Spleen (tissue), 11 donors: ENCODE measurements around the gene MARCHF10. TPM values are rescaled to one million over a fixed set of nuclear protein-coding genes. Genes with fewer than 3 reads are reported as not detected.

Experiments used
- DNase-seq: peaks from one replicate; pipeline ENCODE4 v3.0.0-alpha.2; 2020
- H3K27ac ChIP-seq, 8 donors: fragments of 200-600 bp; sonication (generic) in 7 of 8; 1 replicate in 4 of 8; 2 replicates in 4 of 8; pipeline versions ENCODE4 v1.5.0 to v1.8.0; 2016 to 2021; ENCODE audit warnings: inconsistent platforms in 4 of 8, mild to moderate bottlenecking in 4 of 8, moderate library complexity in 1 of 8
- H3K27me3 ChIP-seq, 7 donors: fragments of 200-600 bp; sonication (generic) in 6 of 7; replicated peaks in 1 of 7; 1 replicate in 4 of 7; 2 replicates in 3 of 7; pipeline versions ENCODE4 v1.5.0 to v1.8.0; 2016 to 2021; ENCODE audit warnings: inconsistent platforms in 3 of 7, mild to moderate bottlenecking in 1 of 7
- H3K36me3 ChIP-seq, 6 donors: fragments of 200-600 bp; sonication (generic) in 5 of 6; 1 replicate in 4 of 6; 2 replicates in 2 of 6; pipeline versions ENCODE4 v1.5.0 to v1.8.0; 2016 to 2021; ENCODE audit warnings: inconsistent platforms in 2 of 6
- H3K4me1 ChIP-seq, 6 donors: fragments of 200-600 bp; sonication (generic) in 5 of 6; 1 replicate in 3 of 6; 2 replicates in 3 of 6; pipeline versions ENCODE4 v1.5.0 to v1.8.0; 2016 to 2021; ENCODE audit warnings: inconsistent platforms in 3 of 6
- H3K4me3 ChIP-seq, 8 donors: fragments of 200-600 bp; sonication (generic) in 7 of 8; 1 replicate in 4 of 8; 2 replicates in 4 of 8; pipeline versions ENCODE4 v1.5.0 to v1.8.0; 2016 to 2021; ENCODE audit warnings: inconsistent platforms in 4 of 8, mild to moderate bottlenecking in 4 of 8, moderate library complexity in 2 of 8
- H3K9me3 ChIP-seq, 8 donors: fragments of 200-600 bp; sonication (generic) in 7 of 8; 1 replicate in 4 of 8; 2 replicates in 4 of 8; pipeline versions ENCODE4 v1.5.0 to v1.8.0; 2016 to 2021; ENCODE audit warnings: inconsistent platforms in 4 of 8
- CTCF ChIP-seq, 11 experiments: fragments of 200-600 bp in 7 of 11; fragments of 450-650 bp in 4 of 11; sonication (generic) in 4 of 11; IDR thresholded peaks in 8 of 11; conservative IDR thresholded peaks in 3 of 11; 1 replicate in 7 of 11; 2 replicates in 4 of 11; pipeline versions ENCODE4 v1.4.0 to v1.8.0; 2016 to 2021; ENCODE audit warnings: antibody characterized with exemption in 11 of 11, inconsistent platforms in 4 of 11, mild to moderate bottlenecking in 1 of 11
- POLR2A ChIP-seq, 3 donors: fragments of 450-650 bp; IDR thresholded peaks; one replicate each; pipeline ENCODE4 v1.5.1; 2017; ENCODE audit warnings: antibody characterized with exemption in 3 of 3, mild to moderate bottlenecking in 1 of 3
- POLR2AphosphoS5 ChIP-seq, 3 donors: sonication (generic); formaldehyde crosslinking; IDR thresholded peaks; one replicate each; pipeline ENCODE4 v1.5.1; 2017; ENCODE audit warnings: antibody characterized with exemption in 3 of 3
- WGBS, 5 donors: extraction: QIAGEN DNeasy Blood & Tissue Kit in 3 of 5; methylation state at CpG; one replicate each; pipeline versions ENCODE4 v1.1.5 to v1.1.7; 2013 to 2018; 5-methylcytosine and 5-hydroxymethylcytosine counted together
- intact Hi-C: fragments of 100-400 bp; cut with DNase I; formaldehyde crosslinking; loops from one replicate; pipeline ENCODE4 v1.15.0; 2023; ENCODE audit warnings: low total_unique reads
- polyA plus RNA-seq, 3 donors: library from polyadenylated mRNA; stranded (reverse); fragments of 200-250 nt; gene quantifications; one replicate each; pipeline ENCODE4 v1.2.1, GENCODE V29; 2013
- small RNA-seq, 4 donors: library from RNA; depleted of rRNA; stranded (forward); fragments of <200 nt; gene quantifications; one replicate each; pipeline ENCODE3, GENCODE V24; 2016
- total RNA-seq, 7 donors: library from RNA; depleted of rRNA in 3 of 7; stranded (reverse); fragments of >200 nt in 3 of 7; fragmentation: NEBNext Ultra II Directional in 4 of 7; extraction: Animal tissue kit (Norgen Biotek cat#: 25700) in 4 of 7; gene quantifications; one replicate each; pipeline versions ENCODE4 v1.1.0 to v1.2.1, GENCODE V29; 2016 to 2021
- donor health status: healthy with polysubstance abuse.
- donor health status: DM: no; HTN: no; CAD: no; lungs with moderate emphysema.
- donor health status: DM: no; HTN: no; CAD: no.
- donor health status: Bipolar disorder and iron deficiency.
- donor health status: healthy.
- donor health status: DM: no; HTN: no; CAD: no.
- donor health status: DM: yes; HTN: yes; CAD: no.

MARCHF10 gene
- total and polyA plus RNA-seq, 10 donors = 0.15 to 0.32 (median 0.26) TPM; not detected in 7

- peaks cover 0 to 55% (median 6%) of the 10 kb centered on the region in 7 donors for H3K27me3 ChIP-seq
- DNase-seq = no peak
- H3K4me1 ChIP-seq = peaks cover 14 to 50% (median 30%) of the 10 kb centered on the region in 6 donors
- intact Hi-C loops = no loop called here
- TF ChIP-seq CTCF (IDR thresholded peaks at IDR 0.05 in 8 of 11, conservative IDR thresholded peaks at IDR 0.05 in 3 of 11) (no peak), POLR2AphosphoS5 (IDR thresholded peaks at IDR 0.05) (peak; percentile 68 to 85 (median 80))
- no peaks in the 10 kb centered on the region for H3K36me3 ChIP-seq
- H3K4me3 ChIP-seq = peak overlapping the region in 2 of 8 donors; percentile 50 to 71
- peak overlapping the region in 6 of 8 donors; percentile 51 to 76 (median 66) for H3K27ac ChIP-seq
- H3K9me3 ChIP-seq = no peaks in the 10 kb centered on the region
- 29 to 61% (median 35%) methylated on average over 14 to 19 of the region's 19 CpGs for WGBS, 5 donors
These were observed 154.0 kb downstream of the MARCHF10 start for GRCh38 chr17:62653826-62654761.

GRCh38 chr17:62653002-62653825 lies 154.9 kb downstream of the MARCHF10 start:
- peak overlapping the region; percentile 16 to 71 (median 40) for H3K4me3 ChIP-seq
- H3K27ac ChIP-seq = peak overlapping the region; percentile 7 to 76 (median 64)
- peaks cover 0 to 55% (median 6%) of the 10 kb centered on the region in 7 donors for H3K27me3 ChIP-seq
- TF ChIP-seq POLR2AphosphoS5 (IDR thresholded peaks at IDR 0.05) = no peak
- TF ChIP-seq POLR2A (IDR thresholded peaks at IDR 0.05) = no peak
- TF ChIP-seq CTCF (IDR thresholded peaks at IDR 0.05 in 8 of 11, conservative IDR thresholded peaks at IDR 0.05 in 3 of 11) = no peak
- no peaks in the 10 kb centered on the region for H3K9me3 ChIP-seq
- H3K36me3 ChIP-seq = no peaks in the 10 kb centered on the region
- DNase-seq = peak; percentile 82
- H3K4me1 ChIP-seq = peaks cover 14 to 58% (median 30%) of the 10 kb centered on the region in 6 donors
- WGBS, 5 donors = 0 to 1% (median 1%) methylated on average over 21 to 30 of the region's 30 CpGs
- intact Hi-C loops = no loop called here

GRCh38 chr17:62652251-62653001 lies 155.7 kb downstream of the MARCHF10 start:
- Histone ChIP-seq H3K27ac (peak overlapping the region in 7 of 8 donors; percentile 41 to 76 (median 65)), H3K27me3 (peaks cover 0 to 48% (median 6%) of the 10 kb centered on the region in 7 donors), H3K36me3 (no peaks in the 10 kb centered on the region), H3K4me1 (peaks cover 14 to 59% (median 30%) of the 10 kb centered on the region in 6 donors), H3K9me3 (no peaks in the 10 kb centered on the region), H3K4me3 (peak overlapping the region; percentile 16 to 71 (median 40))
- peak; percentile 83 for DNase-seq
- WGBS, 5 donors = 2 to 4% (median 3%) methylated on average over 46 to 57 of the region's 57 CpGs
- peak; percentile 60 to 81 (median 75) for TF ChIP-seq POLR2AphosphoS5 (IDR thresholded peaks at IDR 0.05)
- no peak for TF ChIP-seq POLR2A (IDR thresholded peaks at IDR 0.05)
- intact Hi-C loops = no loop called here

Small RNAs within 50 kb of the gene (small RNA-seq; reads per million reads assigned to genes)
- gene RF00019 (0 reads per million in 4 donors), gene RNU6-446P (0 reads per million in 4 donors)

Other genes starting within 250 kb of the MARCHF10 start
- gene MRC2, start 180.6 kb downstream of the MARCHF10 start, total RNA-seq = 10 to 100 TPM; 20.7 to 75.1 (median 41.3) TPM
- 10 to 100 TPM in 1 of 3 donors, 1 to 10 TPM in 2; 4.5 to 19.2 (median 6.0) TPM for gene MRC2, start 180.6 kb downstream of the MARCHF10 start, polyA plus RNA-seq
- 10 to 100 TPM in 6 of 7 donors, 1 to 10 TPM in 1; 8.2 to 35.8 (median 23.8) TPM for gene TANC2, start 157.9 kb upstream of the MARCHF10 start, total RNA-seq
- under 1 TPM; 0.47 to 0.90 (median 0.63) TPM for gene TANC2, start 157.9 kb upstream of the MARCHF10 start, polyA plus RNA-seq